Measurements from ENCODE around the gene HMGCS2.
"Not testable (repeated sequence)": the region's sequence is repeated elsewhere in the genome, so short reads cannot be mapped to it uniquely, and the experiment has no call there.

The HMGCS2 gene

GRCh38 chr1:119725626-119726025 lies 43.1 kb downstream of the HMGCS2 start:
- no peak for DNase-seq

DNA sequence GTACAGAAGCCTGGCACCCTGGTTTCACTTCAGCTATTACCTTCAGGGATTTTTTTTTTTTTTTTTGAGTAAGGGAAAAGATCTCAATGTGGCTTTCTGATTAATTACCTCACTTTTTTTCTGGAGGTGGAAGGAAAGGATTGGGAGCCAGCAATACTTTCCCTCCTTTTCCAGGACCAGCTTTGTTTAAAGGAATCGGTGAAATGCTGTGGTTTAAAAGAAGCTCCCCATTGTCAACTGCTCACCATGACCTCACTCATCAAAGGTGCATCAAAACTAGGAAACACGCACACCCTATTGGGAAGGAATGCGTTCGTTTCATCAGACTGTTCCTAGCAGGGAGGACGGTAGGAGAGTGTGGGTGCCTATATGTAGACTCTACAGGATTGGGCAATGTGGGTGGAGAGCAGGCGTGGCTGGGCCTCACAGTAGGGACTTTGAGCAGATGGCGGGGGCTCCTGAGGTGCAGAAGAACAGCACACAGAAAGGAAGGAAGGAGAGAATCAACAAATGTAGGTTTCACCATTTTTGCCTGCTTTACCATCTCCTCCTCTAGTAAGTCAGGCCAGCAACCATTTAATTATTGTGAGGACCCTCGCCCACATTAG lies 44.0 kb downstream of the HMGCS2 start:
- DNase-seq, result no peak

DNA sequence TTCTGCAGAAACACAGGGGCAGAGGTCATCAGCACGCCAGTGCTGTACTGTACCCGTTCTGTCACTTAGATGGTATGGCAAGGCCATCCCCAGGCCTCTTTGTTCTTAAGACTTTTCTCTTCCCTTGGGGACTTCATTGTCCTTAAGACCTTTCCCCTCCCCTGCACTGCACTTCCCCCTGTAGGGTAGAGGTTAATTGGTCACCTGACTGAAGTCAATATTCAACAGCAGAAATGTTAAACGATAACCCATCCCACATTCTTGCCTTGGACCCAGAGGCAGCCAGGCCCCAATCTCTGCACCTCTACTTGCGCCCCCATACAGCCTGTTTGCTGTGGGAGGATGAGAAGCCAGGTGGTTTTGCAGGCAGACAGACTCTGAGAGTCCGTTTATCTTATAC lies 46.8 kb downstream of the HMGCS2 start:
- DNase-seq, result no peak

DNA sequence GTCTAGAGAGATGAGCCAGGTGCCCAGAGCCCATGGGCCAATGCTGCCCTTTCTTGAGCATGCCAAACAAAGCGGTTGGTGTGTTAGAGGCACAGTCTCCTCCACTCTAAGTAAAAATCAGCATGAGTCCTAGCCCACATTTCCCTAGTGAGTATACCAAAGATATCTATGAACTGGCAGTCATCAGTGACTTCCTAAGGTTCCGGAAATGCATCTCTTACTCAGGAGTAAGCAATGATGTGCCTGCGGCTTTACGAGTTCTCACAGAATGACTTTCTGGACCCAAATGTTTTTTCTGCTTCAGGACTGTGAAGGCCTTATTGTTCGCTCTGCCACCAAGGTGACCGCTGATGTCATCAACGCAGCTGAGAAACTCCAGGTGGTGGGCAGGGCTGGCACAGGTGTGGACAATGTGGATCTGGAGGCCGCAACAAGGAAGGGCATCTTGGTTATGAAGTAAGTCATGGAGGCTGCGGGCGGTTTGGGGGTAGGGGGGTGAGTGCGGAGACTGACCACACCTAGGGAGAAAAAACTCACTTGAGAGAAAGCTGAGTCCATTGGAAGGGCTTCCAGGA lies 47.8 kb downstream of the HMGCS2 start:
- DNase-seq, result no peak

DNA sequence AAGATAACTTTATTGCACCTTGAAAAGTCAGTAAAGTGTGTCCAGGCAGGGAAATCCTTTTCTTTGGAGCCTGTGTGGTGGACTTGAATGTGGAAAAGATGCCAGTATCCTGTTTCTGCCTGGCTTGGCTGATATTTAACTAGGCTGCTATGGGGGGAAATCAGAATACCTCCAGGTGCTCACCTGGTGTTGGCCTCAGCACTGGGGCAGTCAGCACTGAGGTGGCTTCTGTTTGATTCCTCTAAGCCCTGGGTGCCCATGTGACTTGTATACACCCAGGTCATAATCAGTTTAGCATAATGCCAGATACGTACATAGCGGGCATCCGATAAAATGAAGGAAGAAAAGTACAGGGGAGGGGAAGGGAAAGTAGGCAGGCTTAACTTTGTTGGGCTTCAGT lies 49.7 kb downstream of the HMGCS2 start:
- no peak for DNase-seq

- DNase-seq, result no peak
Measured at GRCh38 chr1:119718409-119718808, 50.3 kb downstream of the HMGCS2 start.

GRCh38 chr1:119715542-119715941 lies 53.2 kb downstream of the HMGCS2 start:
- DNase-seq, result no peak

GRCh38 chr1:119714583-119714982 lies 54.1 kb downstream of the HMGCS2 start:
- DNase-seq, result no peak

- no peak for DNase-seq
Measured at GRCh38 chr1:119713749-119714456, 54.8 kb downstream of the HMGCS2 start.

GRCh38 chr1:119713039-119713748 lies 55.5 kb downstream of the HMGCS2 start:
- no peak for DNase-seq

DNA sequence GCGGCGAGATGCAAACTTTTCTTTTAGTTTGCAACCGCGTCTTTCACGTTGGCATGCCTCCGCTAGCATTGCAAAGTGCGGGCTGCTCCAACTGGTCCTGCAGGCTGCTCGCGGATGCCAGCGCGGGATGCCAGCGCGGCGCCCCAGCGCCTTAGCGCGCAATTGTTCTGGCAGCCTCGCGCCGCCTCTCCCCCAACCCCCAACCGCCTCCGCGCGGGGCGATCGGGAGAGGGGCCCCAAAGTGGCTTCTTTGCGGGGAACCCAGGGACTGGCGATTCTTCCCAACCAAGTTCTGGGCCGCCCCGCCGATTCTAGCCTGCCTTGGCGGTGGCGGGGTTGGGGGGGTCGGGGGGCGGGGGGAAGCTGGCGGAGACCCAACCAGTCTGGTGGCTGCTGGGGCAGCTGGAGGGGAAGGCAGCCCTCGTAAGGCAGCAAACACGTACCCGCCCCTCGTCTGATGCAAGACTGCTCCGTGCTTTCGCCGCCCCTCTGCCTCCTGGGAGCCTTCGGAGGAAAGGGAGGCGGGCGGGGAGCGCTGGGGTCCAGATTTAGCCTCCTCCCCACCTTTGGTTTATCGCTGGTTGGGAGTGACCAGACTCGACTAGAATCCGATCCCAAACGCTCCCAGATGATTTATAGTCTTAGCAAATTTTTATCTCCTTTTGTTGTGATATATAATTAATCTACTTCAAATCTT lies 56.2 kb downstream of the HMGCS2 start:
- DNase-seq, result peak; percentile 10

- DNase-seq, result peak; percentile 12
Measured at GRCh38 chr1:119711804-119712341, 56.8 kb downstream of the HMGCS2 start, which contains the start of gene PHGDH. Gene PHGDH (plus strand): TSS chr1:119711934. CDS start chr1:119712023, 89 bp downstream.

GRCh38 chr1:119711356-119711803 lies 57.3 kb downstream of the HMGCS2 start:
- DNase-seq, result not testable (repeated sequence)

- not testable (repeated sequence) for DNase-seq
Measured at GRCh38 chr1:119706599-119706998, 62.1 kb downstream of the HMGCS2 start.

GRCh38 chr1:119703666-119704450 lies 64.8 kb downstream of the HMGCS2 start:
- no peak for DNase-seq

- no peak for DNase-seq
Measured at GRCh38 chr1:119702384-119702783, 66.3 kb downstream of the HMGCS2 start.

GRCh38 chr1:119701659-119702058 lies 67.0 kb downstream of the HMGCS2 start:
- DNase-seq, result no peak

GRCh38 chr1:119700326-119700725 lies 68.4 kb downstream of the HMGCS2 start:
- no peak for DNase-seq
